SKM-1 (cell line): ENCODE data around the gene FAM110C.
"Not testable (repeated sequence)": the region's sequence is repeated elsewhere in the genome, so short reads cannot be mapped to it uniquely, and the experiment has no call there.

Source experiments
- DNase-seq: peaks from one replicate; lab custom pipeline; 2025; ENCODE audit not compliant: unreplicated experiment; lab: John Stamatoyannopoulos, UW

FAM110C gene, protein sequence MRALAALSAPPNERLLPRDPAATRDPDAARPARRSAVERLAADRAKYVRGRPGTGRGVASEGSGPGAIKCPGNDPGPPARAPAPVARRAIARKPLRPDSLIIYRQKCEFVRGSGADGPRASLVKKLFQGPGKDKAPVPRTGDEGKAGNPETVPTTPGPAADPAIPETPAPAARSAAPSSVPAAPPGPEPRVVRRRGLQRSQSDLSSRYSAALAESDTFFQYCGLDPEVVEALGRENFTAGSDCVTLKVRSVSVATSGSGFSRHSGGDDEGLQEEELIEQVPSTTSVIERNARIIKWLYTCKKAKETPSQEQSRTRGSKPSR

DNA sequence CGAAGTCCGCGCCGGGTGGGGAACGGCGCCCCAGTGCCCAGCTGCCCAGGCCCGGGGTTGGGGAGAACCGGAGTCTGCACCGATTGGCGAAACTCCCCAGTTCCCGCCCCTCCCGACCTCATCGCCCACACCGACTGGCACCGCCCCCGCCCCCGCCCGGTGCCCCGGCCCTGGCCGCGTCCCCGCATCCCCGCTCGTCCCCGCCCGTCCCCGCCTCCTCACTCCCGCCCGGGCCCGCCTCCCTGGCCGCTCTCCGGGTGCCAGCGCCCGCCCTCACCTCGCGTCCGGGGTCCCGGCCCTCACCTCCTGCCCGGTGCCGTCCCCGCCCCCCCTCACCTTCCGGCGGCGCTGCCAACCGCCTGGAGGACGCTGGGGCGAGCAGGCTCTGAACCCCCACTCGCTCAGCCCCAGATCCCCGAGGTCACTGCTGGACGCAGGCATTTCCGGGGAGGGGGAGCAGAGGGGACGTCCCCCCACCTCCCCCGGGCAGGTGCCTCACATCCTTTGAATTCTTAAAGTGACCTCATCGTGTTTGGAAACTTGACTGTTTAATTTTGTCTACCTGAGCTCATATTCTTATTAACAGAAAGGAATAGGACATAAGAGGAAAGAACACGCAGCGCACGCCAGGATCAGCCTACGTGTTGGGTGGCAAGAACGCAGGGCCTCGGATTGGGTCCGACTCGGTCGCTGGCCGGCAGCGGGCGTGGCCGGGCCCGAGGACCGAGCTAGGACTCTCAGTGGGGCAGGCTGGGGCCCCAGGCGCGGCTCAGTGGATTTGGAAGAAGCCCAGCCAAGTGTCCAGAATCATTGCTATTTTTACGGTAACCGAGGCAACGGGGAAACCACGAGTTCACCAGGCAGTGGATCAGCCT, at the start of gene FAM110C:
TSS of gene FAM110C (minus strand) at position 35 of the 875 bp plus-strand sequence. CDS start 120 bp downstream, outside the sequence.
- DNase-seq = no peak

DNA sequence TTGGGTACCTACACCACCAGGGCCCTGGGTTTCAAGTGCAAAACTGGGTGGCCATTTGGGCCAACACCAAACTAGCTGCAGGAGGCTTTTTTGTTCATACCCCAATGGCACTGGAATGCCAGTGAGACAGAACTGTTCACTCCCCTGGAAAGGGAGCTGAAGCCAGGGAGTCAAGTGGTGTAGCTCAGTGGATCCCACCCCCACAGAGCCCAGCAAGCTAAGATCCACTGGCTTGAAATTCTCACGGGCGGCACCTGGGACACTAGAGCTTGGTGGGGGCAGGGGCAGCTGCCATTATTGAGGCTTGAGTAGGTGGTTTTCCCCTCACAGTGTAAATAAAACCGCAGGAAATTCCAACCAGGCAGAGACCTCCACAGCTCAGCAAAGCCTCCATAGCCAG, 46.0 kb upstream of the FAM110C start:
- DNase-seq = no peak

DNA sequence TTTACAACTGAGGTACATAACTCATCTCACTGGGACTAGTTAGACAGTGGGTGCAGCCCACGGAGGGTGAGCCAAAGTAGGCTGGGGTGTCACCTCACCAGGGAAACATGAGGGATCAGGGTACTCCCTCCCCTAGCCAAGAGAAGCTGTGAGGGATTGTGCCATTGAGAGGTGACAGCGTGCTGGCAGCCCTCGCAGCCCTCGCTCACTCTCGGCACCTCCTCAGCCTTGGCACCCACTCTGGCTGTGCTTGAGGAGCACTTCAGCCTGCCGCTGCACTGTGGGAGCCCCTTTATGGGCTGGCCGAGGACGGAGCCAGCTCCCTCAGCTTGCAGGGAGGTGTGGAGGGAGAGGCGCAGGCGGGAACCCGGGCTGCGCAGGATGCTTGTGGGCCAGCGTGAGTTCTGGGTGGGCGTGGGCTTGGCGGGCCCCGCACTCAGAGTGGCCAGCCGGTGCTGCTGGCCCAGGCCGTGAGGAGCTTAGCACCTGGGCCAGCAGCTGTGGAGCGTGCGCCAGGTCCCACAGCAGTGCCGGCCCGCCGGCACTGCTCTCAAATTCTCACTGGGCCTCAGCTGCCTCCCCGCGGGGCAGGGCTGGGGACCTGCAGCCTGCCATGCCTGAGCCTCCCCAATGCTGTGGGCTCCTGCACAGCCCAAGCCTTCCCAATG, 44.5 kb upstream of the FAM110C start:
- DNase-seq = no peak

DNA sequence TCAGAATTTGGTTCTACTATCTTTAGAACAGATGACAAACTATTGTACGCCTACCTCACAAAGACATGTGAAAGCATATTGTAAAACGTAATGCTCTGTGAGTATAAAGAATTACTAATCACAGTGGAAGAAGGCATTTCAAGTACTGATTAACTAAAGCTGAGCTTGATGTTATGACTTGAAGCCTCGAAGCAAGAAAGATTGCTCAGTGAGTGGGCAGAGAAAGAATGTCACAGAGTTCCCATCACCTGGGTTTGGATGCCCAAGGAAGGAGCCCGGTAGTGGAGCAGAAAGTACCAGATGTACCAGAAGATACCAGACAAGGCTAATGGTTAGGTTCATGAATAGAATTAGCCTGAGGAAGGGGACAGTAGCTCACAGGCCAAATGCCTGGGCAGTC, 39.5 kb upstream of the FAM110C start:
- DNase-seq = no peak

DNA sequence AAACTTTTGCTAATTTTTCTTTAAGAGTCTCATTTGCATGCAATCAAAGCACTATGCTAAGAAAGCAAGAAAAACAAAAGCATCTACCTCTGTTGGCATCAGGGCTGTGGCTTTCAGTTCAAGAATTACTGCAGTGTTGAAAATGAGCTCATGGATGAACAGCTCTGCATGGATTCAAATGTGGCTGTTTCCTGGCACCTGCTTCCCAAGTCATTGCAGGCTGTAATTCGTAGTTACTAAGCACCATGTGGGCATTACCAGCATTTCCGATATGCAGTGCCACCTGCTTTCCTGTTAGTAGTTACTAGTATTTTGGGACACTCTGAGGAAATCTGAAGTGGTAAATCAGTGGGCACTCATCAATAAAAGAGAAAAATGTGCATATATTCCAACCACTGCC, 37.8 kb upstream of the FAM110C start:
- DNase-seq = no peak

DNA sequence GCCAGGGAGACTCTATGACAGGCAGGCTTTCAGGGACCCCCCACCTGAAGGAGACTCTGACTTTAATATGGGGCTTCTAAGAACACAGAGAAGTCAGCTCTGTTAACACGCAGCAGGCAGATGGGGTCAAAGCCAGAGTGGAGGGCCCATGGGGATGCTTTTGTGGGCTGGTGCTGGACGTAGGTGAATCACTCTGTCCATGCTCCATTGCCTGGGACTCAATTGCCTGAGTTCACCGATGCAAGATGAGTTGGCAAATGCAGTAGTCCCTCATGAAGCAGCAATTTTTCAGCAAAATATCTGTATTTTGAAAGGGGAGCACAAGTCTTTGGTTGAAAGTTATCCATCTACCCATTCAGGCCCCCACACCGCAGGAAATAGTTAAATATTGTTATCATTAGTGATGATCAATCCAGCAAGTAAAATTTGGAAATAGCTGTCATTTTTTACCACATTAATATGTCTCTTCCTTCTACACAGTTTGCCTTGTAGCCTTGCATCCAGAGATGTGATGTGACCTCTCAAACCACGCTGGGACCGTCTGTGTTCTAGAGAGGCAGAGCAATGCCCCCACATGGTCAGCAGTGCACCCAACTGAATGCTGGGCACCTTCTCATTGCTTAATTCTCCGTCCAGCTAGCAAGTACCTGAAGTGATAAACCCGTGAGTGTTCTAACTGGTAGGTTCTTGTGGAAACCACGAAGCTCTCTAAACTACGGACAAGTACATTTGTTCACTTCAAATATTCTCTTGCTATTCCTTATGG, 34.8 kb upstream of the FAM110C start:
- DNase-seq = no peak

DNA sequence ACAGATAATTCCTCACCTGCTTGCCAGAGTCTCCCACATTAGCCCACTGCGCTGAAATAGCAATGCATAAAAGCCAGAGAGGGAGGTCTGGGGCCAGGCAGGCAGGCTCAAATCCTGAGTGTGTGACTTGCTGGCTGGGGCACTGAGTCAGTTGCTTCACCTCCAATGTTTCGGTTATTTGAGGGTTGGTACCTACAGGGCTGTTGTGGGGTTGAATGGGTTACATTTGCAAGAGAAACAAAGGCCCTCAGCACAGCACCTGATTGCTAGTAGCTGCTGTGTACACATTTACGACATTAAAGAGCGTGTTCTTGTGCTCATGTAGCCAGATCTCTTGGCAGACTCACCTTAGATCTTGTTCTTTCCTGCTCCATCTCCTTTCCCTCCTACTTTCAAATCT, 34.1 kb upstream of the FAM110C start:
- DNase-seq = no peak

DNA sequence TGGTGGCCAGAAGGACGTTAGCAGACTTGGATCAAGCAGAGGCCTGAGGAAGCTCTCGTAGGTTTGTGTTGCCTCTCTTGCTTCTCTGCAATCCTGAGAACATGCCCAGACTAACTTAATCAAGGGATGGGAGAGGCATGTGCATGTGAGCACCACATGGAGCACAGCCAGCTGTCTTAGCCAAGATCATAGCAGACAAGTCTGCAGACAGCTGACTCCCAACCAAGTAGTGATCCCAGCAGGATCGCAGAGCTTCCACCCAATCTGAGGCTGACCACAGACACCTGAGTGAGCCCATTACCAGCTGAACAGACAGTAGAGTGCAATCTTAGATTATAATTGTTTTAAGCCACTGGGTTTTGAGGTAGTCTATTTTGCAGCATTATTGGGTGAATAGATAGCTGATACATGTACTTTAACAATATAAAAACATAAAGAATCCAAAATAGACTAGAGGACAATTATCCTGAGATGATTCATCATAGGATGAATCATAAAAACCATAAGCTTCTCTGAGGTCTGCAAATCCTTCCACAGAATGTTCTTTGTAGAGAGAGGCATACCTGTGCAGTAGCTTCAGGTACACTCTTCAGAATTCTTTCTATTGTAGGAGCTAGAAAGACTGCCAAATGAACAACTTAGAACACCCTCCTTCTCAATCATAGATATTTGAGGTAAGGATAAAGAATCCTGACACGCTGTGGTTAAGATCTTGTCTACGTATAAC, 25.2 kb upstream of the FAM110C start:
- DNase-seq = no peak

DNA sequence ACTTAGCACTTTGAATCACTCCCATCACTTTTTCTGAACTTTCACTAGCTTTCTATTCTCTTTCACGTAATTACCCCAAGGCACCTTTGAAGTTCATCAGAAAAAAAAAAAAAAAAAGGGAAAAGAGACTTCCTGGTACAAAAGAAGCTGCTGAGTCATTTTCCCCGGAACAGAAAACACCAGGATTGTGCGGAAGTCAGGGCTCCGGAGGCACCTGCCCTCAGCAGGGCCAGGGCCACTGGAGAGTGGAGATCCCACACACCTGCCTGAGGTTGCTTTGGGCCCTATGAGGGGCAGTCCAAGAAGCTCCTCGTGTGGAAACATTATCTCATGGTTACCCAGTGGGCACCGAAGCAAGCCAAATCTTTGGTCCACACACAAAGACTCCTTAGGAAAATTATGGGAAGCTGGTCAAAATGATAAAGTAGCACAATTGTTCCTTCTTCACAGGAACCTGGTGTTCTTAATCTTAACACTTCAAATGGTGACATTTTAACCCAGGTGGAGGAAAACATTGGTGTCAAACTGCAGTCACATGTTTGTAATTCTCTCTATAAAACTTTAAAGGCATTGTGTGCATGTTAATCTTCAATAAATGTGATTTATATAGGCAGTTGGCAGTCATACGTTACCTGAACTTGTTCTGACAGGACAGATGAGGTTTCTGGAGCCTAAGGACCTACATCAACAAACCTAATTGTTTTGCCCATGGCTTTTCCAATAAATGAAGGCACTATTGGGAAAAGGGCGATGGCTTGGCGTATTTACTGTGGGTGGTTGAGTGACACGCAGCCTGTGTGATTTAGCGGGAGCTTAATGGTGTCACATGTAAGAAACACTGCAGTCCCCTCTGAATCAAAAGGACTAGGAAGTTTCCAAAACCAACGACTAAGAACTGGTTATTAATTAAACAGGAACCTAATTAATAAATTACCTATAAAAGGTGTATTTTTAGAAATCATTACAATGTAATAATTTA, 23.4 kb upstream of the FAM110C start:
- DNase-seq = no peak

DNA sequence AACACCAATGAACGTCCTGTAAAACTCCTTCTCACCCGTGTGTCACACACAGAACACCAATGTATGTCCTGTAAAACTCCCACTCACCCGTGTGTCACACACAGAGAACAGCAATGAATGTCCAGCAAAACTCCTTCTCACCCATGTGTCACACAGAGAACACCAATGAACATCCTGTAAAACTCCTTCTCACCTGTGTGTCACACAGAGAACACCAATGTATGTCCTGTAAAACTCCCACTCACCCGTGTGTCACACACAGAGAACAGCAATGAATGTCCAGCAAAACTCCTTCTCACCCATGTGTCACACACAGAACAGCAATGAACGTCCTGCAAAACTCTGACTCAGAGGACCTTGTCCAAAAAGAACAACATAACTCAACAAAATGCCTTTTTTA, 22.3 kb upstream of the FAM110C start:
- DNase-seq = not testable (repeated sequence)

DNA sequence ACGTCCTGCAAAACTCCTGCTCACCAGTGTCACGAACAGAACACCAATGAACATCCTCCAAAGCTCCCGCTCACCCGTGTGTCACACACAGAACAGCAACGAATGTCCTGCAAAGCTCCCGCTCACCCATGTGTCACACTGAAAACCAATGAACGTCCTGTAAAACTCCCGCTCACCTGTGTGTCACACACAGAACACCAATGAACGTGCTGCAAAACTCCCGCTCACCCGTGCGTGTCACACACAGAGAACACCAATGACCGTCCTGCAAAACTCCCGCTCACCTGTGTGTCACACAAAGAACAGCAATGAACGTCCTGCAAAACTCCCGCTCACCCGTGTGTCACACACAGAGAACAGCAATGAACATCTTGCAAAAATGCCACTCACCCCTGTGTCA, 20.5 kb upstream of the FAM110C start:
- DNase-seq = no peak

DNA sequence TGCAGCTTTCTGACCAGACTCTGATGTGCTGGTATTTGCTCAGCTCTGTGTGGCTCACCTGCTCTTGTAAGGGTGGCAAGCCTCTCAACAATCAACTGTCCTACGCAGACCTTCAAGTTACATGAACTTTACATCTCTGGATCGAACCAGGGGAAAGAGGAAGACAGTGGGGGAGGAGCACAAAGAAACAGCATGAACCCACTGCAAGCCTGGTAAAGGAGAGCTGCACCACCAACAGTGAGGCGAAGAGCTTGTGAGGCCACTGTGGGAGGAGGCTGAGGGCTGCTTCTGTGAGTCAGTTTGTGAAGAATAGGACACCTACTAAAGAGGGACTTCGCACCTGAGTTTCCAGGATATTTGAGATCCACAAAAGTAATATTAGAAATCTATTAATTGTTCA, 18.8 kb upstream of the FAM110C start:
- no peak for DNase-seq

DNA sequence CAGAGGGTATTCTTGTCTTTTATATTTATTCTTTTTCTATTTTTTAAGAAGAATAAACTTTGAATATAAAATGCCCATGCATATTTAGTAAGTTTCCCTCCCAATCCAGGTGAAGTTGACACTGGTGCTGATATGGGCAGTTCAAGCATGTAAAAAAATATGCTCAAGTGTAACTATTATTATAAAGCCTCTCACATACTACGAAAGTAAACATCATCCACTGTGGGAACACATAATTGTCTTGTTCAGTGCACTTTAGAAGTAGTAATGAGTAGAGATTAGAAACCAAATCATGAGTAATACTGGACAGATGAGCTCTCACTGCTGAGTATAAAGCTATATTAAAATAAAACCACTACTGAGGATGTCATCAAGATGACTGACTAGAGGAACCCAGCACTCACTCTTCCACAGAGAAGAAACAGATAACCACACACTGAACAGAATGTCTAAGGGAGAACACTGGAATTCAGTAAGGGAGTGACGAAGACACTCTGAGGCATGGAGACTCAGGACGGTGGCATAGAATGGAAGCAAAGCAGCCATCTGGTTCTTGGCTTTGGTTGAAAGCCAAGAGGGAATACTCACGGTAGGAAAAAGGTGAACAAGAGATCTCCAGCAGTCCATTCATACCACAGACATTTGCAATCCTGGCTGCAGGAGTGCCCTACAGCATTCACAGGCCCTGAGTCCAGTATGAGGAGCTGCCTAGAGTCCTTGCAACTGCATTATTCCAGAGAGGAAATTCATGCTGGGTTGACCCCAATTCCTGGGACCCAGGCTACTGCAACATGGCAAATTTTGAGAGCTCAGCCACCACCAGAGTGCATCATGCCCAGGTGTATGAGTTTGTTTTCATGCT, 9.5 kb upstream of the FAM110C start:
- DNase-seq = no peak

DNA sequence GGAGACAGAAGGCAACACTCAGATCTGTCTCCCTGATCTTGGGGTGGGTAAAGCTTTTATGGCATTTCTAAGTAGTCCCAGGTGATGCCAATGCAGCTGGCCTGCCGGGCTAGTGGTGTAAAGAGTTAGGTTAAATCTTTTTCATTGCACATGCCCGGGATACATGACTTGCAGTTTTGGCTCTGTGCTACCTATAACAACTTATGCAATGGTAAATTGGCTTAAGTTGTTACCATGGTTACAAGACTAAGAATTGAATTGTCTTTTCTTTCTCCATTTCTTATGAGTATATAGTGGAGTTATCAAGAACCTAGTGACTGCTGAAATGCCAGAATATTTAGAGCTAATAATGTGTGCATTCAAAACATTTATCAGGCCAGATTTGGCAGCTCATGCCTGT, 5.3 kb upstream of the FAM110C start:
- DNase-seq = no peak

DNA sequence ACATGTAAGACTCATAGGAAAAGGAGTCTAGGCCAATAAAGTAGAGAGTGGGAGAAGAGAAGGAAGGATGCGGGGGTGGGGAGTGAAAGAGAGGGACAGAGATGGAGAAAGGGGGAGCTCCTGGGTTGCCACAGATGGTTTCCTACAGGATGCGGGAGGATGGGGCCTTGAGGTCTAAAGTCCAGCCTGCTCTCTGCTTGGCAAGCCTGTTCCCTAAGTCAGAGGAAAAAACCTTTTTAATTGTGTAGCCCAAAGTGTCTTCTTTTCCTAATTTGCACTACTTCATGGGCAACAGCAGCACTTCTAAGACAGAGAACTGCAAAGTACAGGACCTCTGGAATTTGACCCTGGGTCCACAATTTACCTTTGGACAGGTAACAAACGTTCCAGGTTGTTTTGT, 1.4 kb upstream of the FAM110C start:
- DNase-seq = no peak

DNA sequence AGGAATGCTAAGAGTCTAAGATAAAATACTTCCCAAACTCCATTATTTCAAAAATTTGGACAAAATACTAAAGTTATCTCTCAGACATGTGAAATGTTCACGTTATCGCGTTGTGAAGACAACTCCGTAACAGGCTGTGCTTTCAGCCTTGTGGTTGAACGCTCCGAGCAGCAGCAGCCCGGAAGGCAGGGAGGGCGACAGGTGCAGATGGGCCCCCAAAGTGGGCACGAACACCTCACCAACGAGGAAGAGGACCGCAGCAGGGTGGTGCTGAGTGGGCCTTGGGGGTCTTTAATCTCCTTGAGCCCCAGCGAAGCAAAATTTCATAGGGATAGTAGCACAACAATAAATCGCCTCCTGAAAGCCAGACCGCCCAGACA, 1.0 kb upstream of the FAM110C start:
- no peak for DNase-seq

DNA sequence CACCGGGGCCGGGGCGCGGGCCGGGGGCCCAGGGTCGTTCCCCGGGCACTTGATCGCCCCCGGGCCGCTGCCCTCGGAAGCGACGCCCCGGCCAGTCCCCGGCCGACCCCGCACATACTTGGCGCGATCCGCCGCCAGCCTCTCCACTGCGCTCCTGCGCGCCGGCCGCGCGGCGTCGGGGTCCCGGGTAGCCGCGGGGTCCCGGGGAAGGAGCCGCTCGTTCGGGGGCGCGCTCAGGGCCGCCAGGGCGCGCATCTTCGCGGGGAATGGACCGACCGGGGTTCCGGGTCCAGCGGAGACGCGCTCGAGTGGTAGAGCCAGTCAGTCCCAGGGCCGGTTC, 204 bp downstream of the FAM110C start:
- DNase-seq = no peak

DNA sequence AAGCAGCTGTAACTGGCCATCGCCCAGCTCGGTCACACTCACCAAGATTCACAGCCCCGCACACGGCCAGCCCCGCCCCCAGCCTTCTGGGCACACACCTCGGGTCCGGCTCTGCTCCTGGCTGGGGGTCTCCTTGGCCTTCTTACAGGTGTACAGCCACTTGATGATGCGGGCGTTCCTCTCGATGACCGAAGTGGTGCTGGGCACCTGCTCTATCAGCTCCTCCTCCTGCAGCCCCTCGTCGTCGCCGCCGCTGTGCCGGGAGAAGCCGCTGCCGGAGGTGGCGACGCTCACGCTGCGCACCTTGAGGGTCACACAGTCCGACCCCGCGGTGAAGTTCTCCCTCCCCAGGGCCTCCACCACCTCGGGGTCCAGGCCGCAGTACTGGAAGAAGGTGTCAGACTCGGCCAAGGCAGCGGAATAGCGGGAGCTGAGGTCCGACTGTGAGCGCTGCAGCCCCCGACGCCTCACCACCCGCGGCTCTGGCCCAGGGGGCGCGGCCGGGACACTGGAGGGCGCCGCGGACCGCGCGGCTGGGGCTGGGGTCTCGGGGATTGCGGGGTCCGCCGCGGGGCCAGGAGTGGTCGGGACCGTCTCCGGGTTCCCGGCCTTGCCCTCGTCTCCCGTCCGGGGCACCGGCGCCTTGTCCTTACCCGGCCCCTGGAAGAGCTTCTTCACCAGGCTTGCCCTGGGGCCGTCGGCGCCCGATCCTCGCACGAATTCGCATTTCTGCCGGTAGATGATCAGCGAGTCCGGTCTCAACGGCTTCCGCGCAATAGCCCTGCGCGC, 769 bp downstream of the FAM110C start:
- DNase-seq = no peak
